A549 (cell line): ENCODE data around the gene ABCB8.

Source experiments
- BHLHE40 ChIP-seq: IDR thresholded peaks from 2 replicates; pipeline ENCODE4 v1.6.1; 2012; ENCODE audit warnings: low read depth, low read length, inconsistent platforms
- CEBPB ChIP-seq, 2 experiments: fragments of >200 bp in 1 of 2; sonication (Bioruptor Twin) in 1 of 2; formaldehyde crosslinking in 1 of 2; IDR thresholded peaks; 2 replicates each; pipeline ENCODE4 v1.6.1; 2012 to 2016
- CHD2 ChIP-seq: fragments of 150-350 bp; IDR thresholded peaks from 2 replicates; pipeline ENCODE4 v1.6.1; 2014; ENCODE audit warnings: low read length; ENCODE audit not compliant: partially characterized antibody
- EP300 ChIP-seq, 2 experiments: fragments of >200 bp; sonication (Bioruptor Twin); formaldehyde crosslinking; IDR thresholded peaks; 2 replicates in 1 of 2; 3 replicates in 1 of 2; pipeline ENCODE4 v1.6.1; 2016 to 2017
- HMGXB4 ChIP-seq: fragments of 250-450 bp; sonication (Bioruptor Pico); IDR thresholded peaks from 2 replicates; pipeline ENCODE4 v1.5.0; 2021; ENCODE audit warnings: mild to moderate bottlenecking, moderate library complexity, borderline replicate concordance
- MYC ChIP-seq: IDR thresholded peaks from 2 replicates; pipeline ENCODE4 v1.6.1; 2012; ENCODE audit warnings: mild to moderate bottlenecking, inconsistent platforms, low read length, improper control_type of control experiment, borderline replicate concordance
- NFE2L2 ChIP-seq: fragments of 150-350 bp; conservative IDR thresholded peaks from 2 replicates; pipeline ENCODE4 v1.6.1; 2014; ENCODE audit warnings: low read length
- NPAS2 ChIP-seq: fragments of 250-450 bp; sonication (Bioruptor Pico); IDR thresholded peaks from 2 replicates; pipeline ENCODE4 v1.8.0; 2022; ENCODE audit warnings: mild to moderate bottlenecking, moderate library complexity, borderline replicate concordance
- POLR2A ChIP-seq: IDR thresholded peaks from 2 replicates; pipeline ENCODE4 v1.6.1; 2012; ENCODE audit warnings: mild to moderate bottlenecking, low read length
- REST ChIP-seq: fragments of 200-600 bp; sonication (generic); IDR thresholded peaks from 2 replicates; pipeline ENCODE4 v1.6.1; 2016; ENCODE audit warnings: antibody characterized with exemption, mild to moderate bottlenecking, moderate library complexity
- RFX5 ChIP-seq: fragments of 450-650 bp; IDR thresholded peaks from 2 replicates; pipeline ENCODE4 v1.7.1; 2014; ENCODE audit warnings: antibody characterized with exemption, mild to moderate bottlenecking, moderate library complexity
- ZFP36 ChIP-seq: fragments of 450-650 bp; IDR thresholded peaks from 2 replicates; pipeline ENCODE4 v1.6.1; 2014; ENCODE audit warnings: borderline replicate concordance; ENCODE audit not compliant: partially characterized antibody
- TF ChIP-seq, protein P1 (sequence below): fragments of >200 bp; sonication (Bioruptor Twin); formaldehyde crosslinking; IDR thresholded peaks from 3 replicates; pipeline ENCODE4 v1.5.1; 2016

- TF ChIP-seq EP300 (IDR thresholded peaks at IDR 0.05) (no peak), POLR2A (no peak), MYC (no peak), BHLHE40 (no peak), REST (no peak), HMGXB4 (CRISPR knock-in tag) (no peak), CEBPB (IDR thresholded peaks at IDR 0.05) (no peak), NFE2L2 (no peak), CHD2 (no peak), NPAS2 (no peak), RFX5 (no peak), ZFP36 (no peak)
- TF ChIP-seq, protein P1, sequence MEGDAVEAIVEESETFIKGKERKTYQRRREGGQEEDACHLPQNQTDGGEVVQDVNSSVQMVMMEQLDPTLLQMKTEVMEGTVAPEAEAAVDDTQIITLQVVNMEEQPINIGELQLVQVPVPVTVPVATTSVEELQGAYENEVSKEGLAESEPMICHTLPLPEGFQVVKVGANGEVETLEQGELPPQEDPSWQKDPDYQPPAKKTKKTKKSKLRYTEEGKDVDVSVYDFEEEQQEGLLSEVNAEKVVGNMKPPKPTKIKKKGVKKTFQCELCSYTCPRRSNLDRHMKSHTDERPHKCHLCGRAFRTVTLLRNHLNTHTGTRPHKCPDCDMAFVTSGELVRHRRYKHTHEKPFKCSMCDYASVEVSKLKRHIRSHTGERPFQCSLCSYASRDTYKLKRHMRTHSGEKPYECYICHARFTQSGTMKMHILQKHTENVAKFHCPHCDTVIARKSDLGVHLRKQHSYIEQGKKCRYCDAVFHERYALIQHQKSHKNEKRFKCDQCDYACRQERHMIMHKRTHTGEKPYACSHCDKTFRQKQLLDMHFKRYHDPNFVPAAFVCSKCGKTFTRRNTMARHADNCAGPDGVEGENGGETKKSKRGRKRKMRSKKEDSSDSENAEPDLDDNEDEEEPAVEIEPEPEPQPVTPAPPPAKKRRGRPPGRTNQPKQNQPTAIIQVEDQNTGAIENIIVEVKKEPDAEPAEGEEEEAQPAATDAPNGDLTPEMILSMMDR = no peak
These were observed 60.8 kb downstream of the ABCB8 start for GRCh38 chr7:151088856-151089699.
